Measurements from ENCODE around the gene GRID1. TPM values are rescaled to one million over a fixed set of nuclear protein-coding genes. Genes with fewer than 3 reads are reported as not detected.

Gene GRID1
- total RNA-seq, 4 donors from 2014 or later: 0.35 to 10.7 (median 1.3) TPM

DNA sequence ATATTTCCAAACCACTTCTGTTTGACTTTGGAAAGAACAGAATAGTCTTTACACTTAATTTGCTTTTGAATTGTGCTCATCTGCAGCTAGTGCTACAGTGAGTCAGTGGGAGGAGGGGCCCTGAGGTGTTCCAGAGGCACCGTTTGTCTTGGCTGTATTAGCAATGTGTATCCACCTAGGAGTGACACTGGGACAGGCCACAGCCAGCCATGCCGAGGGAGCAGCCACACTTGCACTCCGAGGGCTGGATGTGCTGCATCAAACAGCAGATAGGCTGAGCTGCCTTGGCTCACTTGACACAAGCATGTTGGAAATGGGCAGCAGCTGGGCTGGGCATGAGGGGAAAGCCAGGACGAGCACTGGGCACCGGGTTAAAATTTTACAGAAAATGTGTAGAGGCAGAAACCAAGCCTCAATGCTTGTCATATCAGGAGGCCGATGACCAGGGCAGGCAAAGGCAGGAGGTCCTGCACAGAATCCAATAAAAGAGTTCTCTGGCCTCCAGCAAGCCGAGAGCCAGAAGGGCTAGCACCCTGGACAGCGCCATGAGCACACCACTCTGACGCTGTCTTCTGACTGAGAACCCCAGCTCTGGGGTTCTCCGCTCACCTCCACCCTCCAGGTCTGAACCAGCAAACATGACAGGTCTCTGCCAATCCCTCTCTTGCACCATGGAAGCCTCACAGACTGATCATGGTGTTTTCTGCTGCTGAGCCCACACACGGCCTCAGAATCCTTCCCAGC is 163.3 kb downstream of the GRID1 start:
- H3K36me3 ChIP-seq: no peaks in the 10 kb centered on the region
- H3K9me3 ChIP-seq: no peaks in the 10 kb centered on the region
- peak in 1 of 3 donors; percentile 40 for DNase-seq
- no peak overlapping the region for H3K4me3 ChIP-seq
- H3K27ac ChIP-seq: no peak overlapping the region
- H3K4me1 ChIP-seq: no peaks in the 10 kb centered on the region
- no peak for TF ChIP-seq POLR2A (IDR thresholded peaks at IDR 0.05)
- TF ChIP-seq, protein P1, sequence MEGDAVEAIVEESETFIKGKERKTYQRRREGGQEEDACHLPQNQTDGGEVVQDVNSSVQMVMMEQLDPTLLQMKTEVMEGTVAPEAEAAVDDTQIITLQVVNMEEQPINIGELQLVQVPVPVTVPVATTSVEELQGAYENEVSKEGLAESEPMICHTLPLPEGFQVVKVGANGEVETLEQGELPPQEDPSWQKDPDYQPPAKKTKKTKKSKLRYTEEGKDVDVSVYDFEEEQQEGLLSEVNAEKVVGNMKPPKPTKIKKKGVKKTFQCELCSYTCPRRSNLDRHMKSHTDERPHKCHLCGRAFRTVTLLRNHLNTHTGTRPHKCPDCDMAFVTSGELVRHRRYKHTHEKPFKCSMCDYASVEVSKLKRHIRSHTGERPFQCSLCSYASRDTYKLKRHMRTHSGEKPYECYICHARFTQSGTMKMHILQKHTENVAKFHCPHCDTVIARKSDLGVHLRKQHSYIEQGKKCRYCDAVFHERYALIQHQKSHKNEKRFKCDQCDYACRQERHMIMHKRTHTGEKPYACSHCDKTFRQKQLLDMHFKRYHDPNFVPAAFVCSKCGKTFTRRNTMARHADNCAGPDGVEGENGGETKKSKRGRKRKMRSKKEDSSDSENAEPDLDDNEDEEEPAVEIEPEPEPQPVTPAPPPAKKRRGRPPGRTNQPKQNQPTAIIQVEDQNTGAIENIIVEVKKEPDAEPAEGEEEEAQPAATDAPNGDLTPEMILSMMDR (IDR thresholded peaks at IDR 0.05): no peak
- H3K27me3 ChIP-seq: no peaks in the 10 kb centered on the region

DNA sequence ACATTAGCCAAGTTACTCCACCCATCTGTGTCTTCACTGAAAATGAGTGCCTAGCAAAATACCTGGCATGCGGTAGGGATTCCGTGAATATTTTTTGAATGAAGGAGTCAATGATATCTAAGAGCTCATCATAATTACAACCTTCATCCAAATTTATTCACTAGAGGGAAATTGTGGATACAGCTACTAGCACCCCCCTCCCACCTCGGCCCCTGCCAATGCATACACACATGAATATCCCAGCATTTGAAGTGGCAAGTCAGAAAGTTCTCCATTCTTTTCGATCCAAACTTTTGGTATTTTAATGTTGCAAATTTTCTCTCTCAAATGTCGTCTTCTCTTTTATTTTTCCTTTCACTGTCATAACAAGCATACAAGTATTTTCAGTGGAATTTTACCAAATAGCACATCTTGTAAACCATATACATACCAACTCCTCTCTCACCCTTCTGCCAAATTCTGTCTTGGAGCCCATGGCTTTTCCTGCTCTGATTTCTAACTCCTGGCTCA is 164.3 kb downstream of the GRID1 start:
- no peaks in the 10 kb centered on the region for H3K27me3 ChIP-seq
- no peaks in the 10 kb centered on the region for H3K4me1 ChIP-seq
- H3K9me3 ChIP-seq: no peaks in the 10 kb centered on the region
- H3K36me3 ChIP-seq: no peaks in the 10 kb centered on the region
- no peak overlapping the region for H3K27ac ChIP-seq
- no peak for TF ChIP-seq POLR2A (IDR thresholded peaks at IDR 0.05)
- TF ChIP-seq, protein P1 (IDR thresholded peaks at IDR 0.05): no peak
- H3K4me3 ChIP-seq: no peak overlapping the region
- DNase-seq: no peak

DNA sequence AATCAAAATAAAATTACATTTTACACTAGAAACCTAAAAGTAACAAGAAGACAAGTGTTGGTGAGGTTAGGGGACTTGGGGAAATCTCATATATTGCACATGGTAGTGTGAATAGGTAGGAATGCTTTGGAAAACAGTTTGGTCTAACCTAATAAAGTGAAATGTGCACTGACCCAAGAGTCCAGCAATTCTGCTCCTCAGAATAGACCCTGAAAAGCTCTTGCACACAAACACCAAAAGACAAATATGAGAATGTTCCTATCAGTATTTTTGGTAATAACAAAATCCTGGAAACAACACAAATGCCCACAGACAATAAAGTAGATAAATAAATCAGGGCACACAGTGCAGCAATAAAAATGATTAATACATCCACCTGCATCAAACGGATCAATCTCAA is 165.7 kb downstream of the GRID1 start:
- TF ChIP-seq, protein P1 (IDR thresholded peaks at IDR 0.05): no peak
- Histone ChIP-seq H3K36me3 (no peaks in the 10 kb centered on the region), H3K4me1 (no peaks in the 10 kb centered on the region), H3K4me3 (no peak overlapping the region), H3K27ac (no peak overlapping the region), H3K27me3 (no peaks in the 10 kb centered on the region), H3K9me3 (no peaks in the 10 kb centered on the region)
- DNase-seq: no peak

DNA sequence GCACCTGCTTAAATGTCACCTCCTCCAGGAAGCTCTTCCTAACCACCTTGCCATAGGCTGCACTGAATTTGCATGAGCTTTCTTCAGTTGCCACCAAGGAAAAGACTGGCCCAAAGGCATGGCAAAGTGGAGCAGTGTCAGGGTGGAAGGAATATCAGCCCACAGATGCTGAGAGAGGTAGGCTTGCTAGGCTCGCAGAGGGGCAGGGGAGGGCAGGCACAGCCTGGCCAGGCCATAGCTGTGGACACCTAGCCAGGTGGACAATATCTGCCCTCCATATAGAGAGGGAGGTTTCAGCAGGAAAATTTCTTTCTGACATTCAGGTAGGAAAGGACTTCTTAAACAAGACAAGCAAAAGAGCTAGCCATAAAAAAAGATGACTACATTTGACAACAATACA is 166.3 kb downstream of the GRID1 start:
- Histone ChIP-seq H3K27ac (no peak overlapping the region), H3K4me1 (no peaks in the 10 kb centered on the region), H3K4me3 (no peak overlapping the region), H3K27me3 (no peaks in the 10 kb centered on the region), H3K9me3 (no peaks in the 10 kb centered on the region), H3K36me3 (no peaks in the 10 kb centered on the region)
- TF ChIP-seq POLR2A (IDR thresholded peaks at IDR 0.05): no peak
- TF ChIP-seq, protein P1 (IDR thresholded peaks at IDR 0.05): no peak
- no peak for DNase-seq

DNA sequence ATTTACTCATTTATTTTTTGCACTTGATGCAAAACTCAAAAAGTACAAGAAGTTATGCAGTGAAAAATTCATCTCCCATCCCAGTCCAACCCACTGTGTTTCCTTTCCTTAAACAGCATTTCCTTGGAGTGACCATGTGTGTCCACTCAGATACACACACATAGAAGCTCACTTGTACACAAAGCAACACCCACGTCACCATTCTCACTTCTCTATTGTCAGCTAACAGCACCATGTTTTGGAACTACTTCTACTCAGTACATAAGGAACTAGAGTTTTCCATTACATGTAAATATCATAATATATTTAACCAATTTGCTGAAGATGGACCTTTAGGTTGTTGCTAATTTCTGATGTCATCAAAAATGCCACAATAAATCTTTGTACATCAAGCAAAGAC is 167.6 kb downstream of the GRID1 start:
- DNase-seq: no peak
- H3K4me3 ChIP-seq: no peak overlapping the region
- no peaks in the 10 kb centered on the region for H3K9me3 ChIP-seq
- no peak overlapping the region for H3K27ac ChIP-seq
- H3K27me3 ChIP-seq: no peaks in the 10 kb centered on the region
- TF ChIP-seq, protein P1 (IDR thresholded peaks at IDR 0.05): no peak
- no peak for TF ChIP-seq POLR2A (IDR thresholded peaks at IDR 0.05)
- H3K36me3 ChIP-seq: no peaks in the 10 kb centered on the region
- H3K4me1 ChIP-seq: no peaks in the 10 kb centered on the region

Data from Peyer's patch (tissue), 4 donors.